ENCODE results near the gene TFCP2.

The TFCP2 gene

GRCh38 chr12:51150777-51151176 lies 22.2 kb downstream of the TFCP2 start:
- DNase-seq (ENCODE audit: low spot score) = no peak

- no peak for DNase-seq (ENCODE audit: low spot score)
These were observed 25.6 kb downstream of the TFCP2 start for GRCh38 chr12:51147309-51147708.

GRCh38 chr12:51139292-51139844 lies 33.6 kb downstream of the TFCP2 start:
- no peak for DNase-seq (ENCODE audit: low spot score)

GRCh38 chr12:51132693-51133092 lies 40.2 kb downstream of the TFCP2 start:
- no peak for DNase-seq (ENCODE audit: low spot score)

GRCh38 chr12:51131745-51132521 lies 41.0 kb downstream of the TFCP2 start:
- no peak for DNase-seq (ENCODE audit: low spot score)

GRCh38 chr12:51128919-51129318 lies 44.0 kb downstream of the TFCP2 start:
- no peak for DNase-seq (ENCODE audit: low spot score)

GRCh38 chr12:51127050-51127729 lies 45.7 kb downstream of the TFCP2 start:
- no peak for DNase-seq (ENCODE audit: low spot score)

- no peak for DNase-seq (ENCODE audit: low spot score)
These were observed 46.6 kb downstream of the TFCP2 start for GRCh38 chr12:51126297-51126696.

- DNase-seq (ENCODE audit: low spot score) = no peak
These were observed 48.4 kb downstream of the TFCP2 start for GRCh38 chr12:51124504-51124903.

- no peak for DNase-seq (ENCODE audit: low spot score)
These were observed 50.1 kb downstream of the TFCP2 start for GRCh38 chr12:51122844-51123243.

GRCh38 chr12:51118706-51119105 lies 54.2 kb downstream of the TFCP2 start:
- DNase-seq (ENCODE audit: low spot score) = peak; percentile 80

- no peak for DNase-seq (ENCODE audit: low spot score)
These were observed 57.4 kb downstream of the TFCP2 start for GRCh38 chr12:51115533-51115932.

GRCh38 chr12:51108136-51108535 lies 64.8 kb downstream of the TFCP2 start:
- DNase-seq (ENCODE audit: low spot score) = no peak

GRCh38 chr12:51103977-51104376 lies 69.0 kb downstream of the TFCP2 start:
- DNase-seq (ENCODE audit: low spot score) = no peak

- DNase-seq (ENCODE audit: low spot score) = no peak
These were observed 74.3 kb downstream of the TFCP2 start for GRCh38 chr12:51098611-51099010.

GRCh38 chr12:51090705-51091229 lies 82.2 kb downstream of the TFCP2 start:
- DNase-seq (ENCODE audit: low spot score) = no peak

- no peak for DNase-seq (ENCODE audit: low spot score)
These were observed 85.1 kb downstream of the TFCP2 start for GRCh38 chr12:51087818-51088217.

- no peak for DNase-seq (ENCODE audit: low spot score)
These were observed 86.0 kb downstream of the TFCP2 start for GRCh38 chr12:51086933-51087332.

GRCh38 chr12:51085757-51086156 lies 87.2 kb downstream of the TFCP2 start:
- DNase-seq (ENCODE audit: low spot score) = no peak

GRCh38 chr12:51083126-51083833 lies 89.7 kb downstream of the TFCP2 start, which contains the start of gene CSRNP2:
CSRNP2 (minus strand) TSS chr12:51083596; CDS start chr12:51076561, 7,035 bp downstream.
- DNase-seq (ENCODE audit: low spot score) = peak; percentile 96

- DNase-seq (ENCODE audit: low spot score) = peak; percentile 48
These were observed 90.3 kb downstream of the TFCP2 start for GRCh38 chr12:51082561-51083125.

GRCh38 chr12:51081421-51081820 lies 91.5 kb downstream of the TFCP2 start:
- no peak for DNase-seq (ENCODE audit: low spot score)

Measured in SW480 (cell line).